PC-9 (cell line): Measurements from ENCODE around the gene MEF2C. TPM values are rescaled to one million over a fixed set of nuclear protein-coding genes. Genes with fewer than 3 reads are reported as not detected.

ENCODE experiments used
- BruUV-seq: library from RNA; stranded (reverse); fragments of 400-500 nt; replicated peaks from 2 replicates; lab custom pipeline; 2021; lab: Mats Ljungman, UMichigan
- CTCF ChIA-PET: fragments of 300-600 bp; sonication (Branson Sonifier 250); formaldehyde crosslinking; loops from one replicate; lab custom pipeline; 2022; ENCODE audit warnings: antibody characterized with exemption; lab: Charles Lee
- POLR2A ChIA-PET: fragments of 300-600 bp; sonication (Branson Sonifier 250); formaldehyde crosslinking; loops from one replicate; lab custom pipeline; 2022; ENCODE audit warnings: antibody characterized with exemption; ENCODE audit not compliant: unreplicated experiment; lab: Charles Lee
- DNase-seq, 2 experiments: peaks; one replicate each; pipeline versions ENCODE4 v3.0.0 to v3.0.0-alpha.2; 2015 to 2022; ENCODE audit warnings: mixed read lengths in 1 of 2
- H2AFZ ChIP-seq: fragments of 200-600 bp; sonication (generic); 2 replicates; pipeline ENCODE4 v1.8.1; 2017; ENCODE audit warnings: antibody characterized with exemption
- H3F3A ChIP-seq: fragments of 200-600 bp; sonication (generic); 2 replicates; pipeline ENCODE4 v1.8.1; 2017; ENCODE audit warnings: antibody characterized with exemption, mild to moderate bottlenecking, low read depth; ENCODE audit not compliant: insufficient read depth
- H3K27ac ChIP-seq: fragments of 200-600 bp; sonication (generic); 2 replicates; pipeline ENCODE4 v1.6.1; 2016; ENCODE audit warnings: mixed run types
- H3K27me3 ChIP-seq: fragments of 200-600 bp; sonication (generic); 2 replicates; pipeline ENCODE4 v1.6.1; 2016; ENCODE audit warnings: low read depth, mixed run types; ENCODE audit not compliant: insufficient read depth
- H3K36me3 ChIP-seq: fragments of 200-600 bp; sonication (generic); 2 replicates; pipeline ENCODE4 v1.6.1; 2016; ENCODE audit warnings: low read depth, mixed run types
- H3K4me1 ChIP-seq: fragments of 200-600 bp; sonication (generic); replicated peaks from 2 replicates; pipeline ENCODE4 v1.6.1; 2016; ENCODE audit warnings: mixed run types; ENCODE audit not compliant: insufficient read depth
- H3K4me2 ChIP-seq: fragments of 200-600 bp; sonication (generic); 2 replicates; pipeline ENCODE4 v1.6.1; 2017; ENCODE audit warnings: mixed run types
- H3K4me3 ChIP-seq: fragments of 200-600 bp; sonication (generic); 2 replicates; pipeline ENCODE4 v1.6.1; 2016; ENCODE audit warnings: mixed run types
- H3K79me2 ChIP-seq: fragments of 200-600 bp; sonication (generic); 2 replicates; pipeline ENCODE4 v1.6.1; 2017; ENCODE audit warnings: low read depth, mixed run types
- H3K9me2 ChIP-seq: fragments of 200-600 bp; sonication (generic); 2 replicates; pipeline ENCODE4 v1.8.1; 2017; ENCODE audit warnings: mild to moderate bottlenecking; ENCODE audit not compliant: insufficient read depth
- H3K9me3 ChIP-seq: fragments of 200-600 bp; sonication (generic); 2 replicates; pipeline ENCODE4 v1.8.1; 2016; ENCODE audit warnings: low read depth; ENCODE audit not compliant: insufficient read depth
- H4K20me1 ChIP-seq: fragments of 200-600 bp; sonication (generic); 2 replicates; pipeline ENCODE4 v1.8.1; 2017; ENCODE audit not compliant: insufficient read depth
- EZH2 ChIP-seq: fragments of 200-600 bp; sonication (generic); IDR thresholded peaks from 2 replicates; pipeline ENCODE4 v1.8.0; 2017; ENCODE audit warnings: antibody characterized with exemption, low read depth
- intact Hi-C: fragments of 100-400 bp; cut with micrococcal nuclease; formaldehyde crosslinking; loops from one replicate; pipeline ENCODE4 v1.10.0; 2022; ENCODE audit not compliant: unreplicated experiment
- total RNA-seq: library from RNA; stranded (reverse); gene quantifications from 2 replicates; pipeline ENCODE4 v1.2.3, GENCODE V29; 2021
- TF ChIP-seq, protein P1 (sequence below): fragments of 200-600 bp; sonication (generic); conservative IDR thresholded peaks from 2 replicates; pipeline ENCODE4 v1.6.1; 2017; ENCODE audit warnings: mixed run types, antibody characterized with exemption, mild to moderate bottlenecking, moderate library complexity

The MEF2C gene
- total RNA-seq, 1 experiment from 2014 or later, result 2.5 TPM

GRCh38 chr5:88880201-88880600 lies 2.8 kb downstream of the MEF2C start:
- no peak for DNase-seq
- intact Hi-C loops, result loop anchor here (5.0 kb wide), 1 partner anchor 93 kb away; no protein-coding TSS in a partner anchor
- Histone ChIP-seq H2AFZ (no peak overlapping the region), H3K9me2 (no peaks in the 10 kb centered on the region), H3K4me1 (peaks cover 13% of the 10 kb centered on the region), H3K36me3 (no peaks in the 10 kb centered on the region), H4K20me1 (no peaks in the 10 kb centered on the region), H3K4me2 (no peak overlapping the region), H3K4me3 (no peak overlapping the region), H3F3A (no peaks in the 10 kb centered on the region; the same call in 1 of the 2 replicates), H3K79me2 (no peaks in the 10 kb centered on the region), H3K27ac (no peak overlapping the region), H3K9me3 (no peaks in the 10 kb centered on the region), H3K27me3 (no peaks in the 10 kb centered on the region)
- no peak for TF ChIP-seq EZH2
- TF ChIP-seq, protein P1, sequence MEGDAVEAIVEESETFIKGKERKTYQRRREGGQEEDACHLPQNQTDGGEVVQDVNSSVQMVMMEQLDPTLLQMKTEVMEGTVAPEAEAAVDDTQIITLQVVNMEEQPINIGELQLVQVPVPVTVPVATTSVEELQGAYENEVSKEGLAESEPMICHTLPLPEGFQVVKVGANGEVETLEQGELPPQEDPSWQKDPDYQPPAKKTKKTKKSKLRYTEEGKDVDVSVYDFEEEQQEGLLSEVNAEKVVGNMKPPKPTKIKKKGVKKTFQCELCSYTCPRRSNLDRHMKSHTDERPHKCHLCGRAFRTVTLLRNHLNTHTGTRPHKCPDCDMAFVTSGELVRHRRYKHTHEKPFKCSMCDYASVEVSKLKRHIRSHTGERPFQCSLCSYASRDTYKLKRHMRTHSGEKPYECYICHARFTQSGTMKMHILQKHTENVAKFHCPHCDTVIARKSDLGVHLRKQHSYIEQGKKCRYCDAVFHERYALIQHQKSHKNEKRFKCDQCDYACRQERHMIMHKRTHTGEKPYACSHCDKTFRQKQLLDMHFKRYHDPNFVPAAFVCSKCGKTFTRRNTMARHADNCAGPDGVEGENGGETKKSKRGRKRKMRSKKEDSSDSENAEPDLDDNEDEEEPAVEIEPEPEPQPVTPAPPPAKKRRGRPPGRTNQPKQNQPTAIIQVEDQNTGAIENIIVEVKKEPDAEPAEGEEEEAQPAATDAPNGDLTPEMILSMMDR, result no peak
- ChIA-PET CTCF (no interaction called here), POLR2A (no interaction called here)
- no TSS peak for BruUV-seq

DNA sequence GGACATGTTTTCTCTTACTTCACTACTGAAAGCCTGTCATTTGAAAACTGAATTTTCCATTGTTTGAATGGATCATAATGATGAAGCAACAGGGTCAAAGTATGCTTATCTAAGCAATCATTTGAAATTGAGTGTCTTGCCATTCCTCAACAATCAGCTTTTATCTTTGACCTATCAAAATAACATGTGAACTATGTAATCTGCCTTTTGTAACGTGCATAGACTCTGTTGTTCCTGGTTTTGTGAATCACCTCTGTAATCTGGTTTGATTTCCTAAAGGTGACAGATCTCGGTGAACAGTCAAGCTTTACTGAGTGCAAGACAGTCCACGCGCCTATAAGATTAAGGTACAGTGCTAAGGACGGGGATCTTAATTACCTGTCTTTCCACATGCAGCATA lies 3.3 kb downstream of the MEF2C start:
- Histone ChIP-seq H3K4me2 (no peak overlapping the region), H3K9me2 (no peaks in the 10 kb centered on the region), H4K20me1 (no peaks in the 10 kb centered on the region), H3K27ac (no peak overlapping the region), H3K36me3 (no peaks in the 10 kb centered on the region), H2AFZ (no peak overlapping the region), H3K79me2 (no peaks in the 10 kb centered on the region), H3K27me3 (no peaks in the 10 kb centered on the region), H3F3A (no peaks in the 10 kb centered on the region; the same call in 1 of the 2 replicates), H3K4me3 (no peak overlapping the region), H3K9me3 (no peaks in the 10 kb centered on the region), H3K4me1 (peaks cover 10% of the 10 kb centered on the region)
- no peak for DNase-seq
- POLR2A ChIA-PET, result no interaction called here
- no peak for TF ChIP-seq EZH2
- TF ChIP-seq, protein P1, result no peak
- BruUV-seq, result no TSS peak
- CTCF ChIA-PET, result no interaction called here
- intact Hi-C loops, result loop anchor here (5.0 kb wide), 1 partner anchor 92 kb away; no protein-coding TSS in a partner anchor

DNA sequence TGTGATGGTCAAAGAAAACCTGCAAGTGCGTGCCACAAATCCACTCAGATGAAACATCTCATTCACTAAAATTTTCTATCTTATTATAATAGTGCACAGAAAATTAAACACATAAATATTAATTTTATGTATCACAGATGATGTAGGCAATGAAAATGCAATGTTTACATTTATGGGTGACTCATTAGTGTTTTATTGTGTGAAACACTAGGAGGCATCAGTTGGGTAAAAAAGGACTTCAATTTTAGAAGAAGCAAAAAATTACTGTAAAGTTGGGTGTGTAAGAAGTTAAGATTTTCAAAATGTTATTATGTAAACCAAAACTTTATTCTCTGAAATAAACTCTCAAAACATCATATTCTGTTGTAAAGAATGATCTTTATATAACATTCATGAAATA lies 4.0 kb downstream of the MEF2C start:
- no peaks in the 10 kb centered on the region for H3K9me3 ChIP-seq
- H3K4me1 ChIP-seq, result peaks cover 6% of the 10 kb centered on the region; the same call in 1 of the 2 replicates
- H3K36me3 ChIP-seq, result no peaks in the 10 kb centered on the region
- no peaks in the 10 kb centered on the region; the same call in 1 of the 2 replicates for H3F3A ChIP-seq
- no peak overlapping the region for H3K4me2 ChIP-seq
- DNase-seq, result no peak
- no peaks in the 10 kb centered on the region for H3K9me2 ChIP-seq
- H3K79me2 ChIP-seq, result no peaks in the 10 kb centered on the region
- H3K27ac ChIP-seq, result no peak overlapping the region
- no peak overlapping the region for H3K4me3 ChIP-seq
- POLR2A ChIA-PET, result no interaction called here
- intact Hi-C loops, result no loop called here
- no TSS peak for BruUV-seq
- H4K20me1 ChIP-seq, result no peaks in the 10 kb centered on the region
- H2AFZ ChIP-seq, result no peak overlapping the region
- TF ChIP-seq, protein P1, result no peak
- no peak for TF ChIP-seq EZH2
- CTCF ChIA-PET, result no interaction called here
- no peaks in the 10 kb centered on the region for H3K27me3 ChIP-seq
